ENCODE results near the gene MRPL18. TPM values are rescaled to one million over a fixed set of nuclear protein-coding genes. Genes with fewer than 3 reads are reported as not detected.
A peak's percentile ranks its signal among the peaks of the same experiment; 100 is the strongest.

The MRPL18 gene
- polyA plus RNA-seq, 1 donor from 2014 or later = 105 TPM

- Histone ChIP-seq H3K36me3 (ENCODE audit: insufficient read depth, low read length) (no peaks in the 10 kb centered on the region), H2AFZ (ENCODE audit: low read depth, low read length) (peak within 1 kb of the TSS; percentile 87), H3K4me2 (ENCODE audit: low read length) (peak within 1 kb of the TSS; percentile 86), H3F3A (ENCODE audit: insufficient read depth, low read length, poor library complexity, severe bottlenecking) (no peaks in the 10 kb centered on the region), H3K4me3 (ENCODE audit: low read length) (peak within 1 kb of the TSS; percentile 98), H3K27ac (ENCODE audit: low read length) (peak within 1 kb of the TSS; percentile 86), H3K9ac (ENCODE audit: low read length) (peak within 1 kb of the TSS; percentile 93), H3K9me3 (ENCODE audit: low read length) (no peaks in the 10 kb centered on the region), H3K79me2 (replicated peaks; ENCODE audit: insufficient read depth, low read length) (peaks cover 62% of the 10 kb centered on the region), H3K9me2 (ENCODE audit: insufficient read depth, low read length) (no peaks in the 10 kb centered on the region), H3K27me3 (ENCODE audit: insufficient read depth, low read depth, low read length) (no peaks in the 10 kb centered on the region), H4K20me1 (ENCODE audit: insufficient read depth) (no peaks in the 10 kb centered on the region)
- TF ChIP-seq EZH2 (IDR thresholded peaks at IDR 0.05; ENCODE audit: borderline replicate concordance, insufficient read depth, low read length, poor library complexity, severe bottlenecking) = no peak
- TF ChIP-seq, protein P1, sequence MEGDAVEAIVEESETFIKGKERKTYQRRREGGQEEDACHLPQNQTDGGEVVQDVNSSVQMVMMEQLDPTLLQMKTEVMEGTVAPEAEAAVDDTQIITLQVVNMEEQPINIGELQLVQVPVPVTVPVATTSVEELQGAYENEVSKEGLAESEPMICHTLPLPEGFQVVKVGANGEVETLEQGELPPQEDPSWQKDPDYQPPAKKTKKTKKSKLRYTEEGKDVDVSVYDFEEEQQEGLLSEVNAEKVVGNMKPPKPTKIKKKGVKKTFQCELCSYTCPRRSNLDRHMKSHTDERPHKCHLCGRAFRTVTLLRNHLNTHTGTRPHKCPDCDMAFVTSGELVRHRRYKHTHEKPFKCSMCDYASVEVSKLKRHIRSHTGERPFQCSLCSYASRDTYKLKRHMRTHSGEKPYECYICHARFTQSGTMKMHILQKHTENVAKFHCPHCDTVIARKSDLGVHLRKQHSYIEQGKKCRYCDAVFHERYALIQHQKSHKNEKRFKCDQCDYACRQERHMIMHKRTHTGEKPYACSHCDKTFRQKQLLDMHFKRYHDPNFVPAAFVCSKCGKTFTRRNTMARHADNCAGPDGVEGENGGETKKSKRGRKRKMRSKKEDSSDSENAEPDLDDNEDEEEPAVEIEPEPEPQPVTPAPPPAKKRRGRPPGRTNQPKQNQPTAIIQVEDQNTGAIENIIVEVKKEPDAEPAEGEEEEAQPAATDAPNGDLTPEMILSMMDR (IDR thresholded peaks at IDR 0.05; ENCODE audit: poor library complexity, severe bottlenecking) = no peak
- TF ChIP-seq RAD21 (conservative IDR thresholded peaks at IDR 0.05) = peak; percentile 9
- TF ChIP-seq POLR2AphosphoS5 (IDR thresholded peaks at IDR 0.05) = peak; percentile 96
- TF ChIP-seq, protein P2, sequence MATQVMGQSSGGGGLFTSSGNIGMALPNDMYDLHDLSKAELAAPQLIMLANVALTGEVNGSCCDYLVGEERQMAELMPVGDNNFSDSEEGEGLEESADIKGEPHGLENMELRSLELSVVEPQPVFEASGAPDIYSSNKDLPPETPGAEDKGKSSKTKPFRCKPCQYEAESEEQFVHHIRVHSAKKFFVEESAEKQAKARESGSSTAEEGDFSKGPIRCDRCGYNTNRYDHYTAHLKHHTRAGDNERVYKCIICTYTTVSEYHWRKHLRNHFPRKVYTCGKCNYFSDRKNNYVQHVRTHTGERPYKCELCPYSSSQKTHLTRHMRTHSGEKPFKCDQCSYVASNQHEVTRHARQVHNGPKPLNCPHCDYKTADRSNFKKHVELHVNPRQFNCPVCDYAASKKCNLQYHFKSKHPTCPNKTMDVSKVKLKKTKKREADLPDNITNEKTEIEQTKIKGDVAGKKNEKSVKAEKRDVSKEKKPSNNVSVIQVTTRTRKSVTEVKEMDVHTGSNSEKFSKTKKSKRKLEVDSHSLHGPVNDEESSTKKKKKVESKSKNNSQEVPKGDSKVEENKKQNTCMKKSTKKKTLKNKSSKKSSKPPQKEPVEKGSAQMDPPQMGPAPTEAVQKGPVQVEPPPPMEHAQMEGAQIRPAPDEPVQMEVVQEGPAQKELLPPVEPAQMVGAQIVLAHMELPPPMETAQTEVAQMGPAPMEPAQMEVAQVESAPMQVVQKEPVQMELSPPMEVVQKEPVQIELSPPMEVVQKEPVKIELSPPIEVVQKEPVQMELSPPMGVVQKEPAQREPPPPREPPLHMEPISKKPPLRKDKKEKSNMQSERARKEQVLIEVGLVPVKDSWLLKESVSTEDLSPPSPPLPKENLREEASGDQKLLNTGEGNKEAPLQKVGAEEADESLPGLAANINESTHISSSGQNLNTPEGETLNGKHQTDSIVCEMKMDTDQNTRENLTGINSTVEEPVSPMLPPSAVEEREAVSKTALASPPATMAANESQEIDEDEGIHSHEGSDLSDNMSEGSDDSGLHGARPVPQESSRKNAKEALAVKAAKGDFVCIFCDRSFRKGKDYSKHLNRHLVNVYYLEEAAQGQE (IDR thresholded peaks at IDR 0.05; ENCODE audit: borderline replicate concordance) = peak; percentile 92
- peak; percentile 43 for TF ChIP-seq EP300 (conservative IDR thresholded peaks at IDR 0.05; ENCODE audit: poor library complexity, severe bottlenecking)
- no peak for TF ChIP-seq MXI1 (conservative IDR thresholded peaks at IDR 0.05; ENCODE audit: poor library complexity, severe bottlenecking)
- TF ChIP-seq TAF1 (IDR thresholded peaks at IDR 0.05; ENCODE audit: low read depth) = peak; percentile 77
Measured at GRCh38 chr6:159789377-159790148, 704 bp upstream of the MRPL18 start, which contains the start of gene TCP1. Gene TCP1, minus strand, starts transcription at chr6:159789602. Its CDS starts 134 bp downstream, at chr6:159789468.

GRCh38 chr6:159790956-159791598 lies 810 bp downstream of the MRPL18 start:
- peak overlapping the region; percentile 98 for H3K4me3 ChIP-seq (ENCODE audit: low read length)
- H3K27me3 ChIP-seq (ENCODE audit: insufficient read depth, low read depth, low read length) = no peaks in the 10 kb centered on the region
- TF ChIP-seq EZH2 (IDR thresholded peaks at IDR 0.05; ENCODE audit: borderline replicate concordance, insufficient read depth, low read length, poor library complexity, severe bottlenecking) (no peak), MXI1 (conservative IDR thresholded peaks at IDR 0.05; ENCODE audit: poor library complexity, severe bottlenecking) (no peak), TAF1 (IDR thresholded peaks at IDR 0.05; ENCODE audit: low read depth) (no peak), SMC3 (conservative IDR thresholded peaks at IDR 0.05; ENCODE audit: poor library complexity) (no peak), RAD21 (conservative IDR thresholded peaks at IDR 0.05) (no peak), POLR2AphosphoS5 (IDR thresholded peaks at IDR 0.05) (no peak), EP300 (conservative IDR thresholded peaks at IDR 0.05; ENCODE audit: poor library complexity, severe bottlenecking) (no peak)
- TF ChIP-seq, protein P1 (IDR thresholded peaks at IDR 0.05; ENCODE audit: poor library complexity, severe bottlenecking) = no peak
- TF ChIP-seq, protein P2 (IDR thresholded peaks at IDR 0.05; ENCODE audit: borderline replicate concordance) = no peak
- H4K20me1 ChIP-seq (ENCODE audit: insufficient read depth) = no peaks in the 10 kb centered on the region
- peak overlapping the region; percentile 51 for H2AFZ ChIP-seq (ENCODE audit: low read depth, low read length)
- no peaks in the 10 kb centered on the region for H3F3A ChIP-seq (ENCODE audit: insufficient read depth, low read length, poor library complexity, severe bottlenecking)
- peaks cover 50% of the 10 kb centered on the region for H3K79me2 ChIP-seq (replicated peaks; ENCODE audit: insufficient read depth, low read length)
- H3K4me2 ChIP-seq (ENCODE audit: low read length) = peak overlapping the region; percentile 82
- no peaks in the 10 kb centered on the region for H3K9me3 ChIP-seq (ENCODE audit: low read length)
- peak overlapping the region; percentile 78 for H3K9ac ChIP-seq (ENCODE audit: low read length)
- no peaks in the 10 kb centered on the region for H3K9me2 ChIP-seq (ENCODE audit: insufficient read depth, low read length)
- H3K36me3 ChIP-seq (ENCODE audit: insufficient read depth, low read length) = no peaks in the 10 kb centered on the region
- H3K27ac ChIP-seq (ENCODE audit: low read length) = peak overlapping the region; percentile 81
